Right ventricle myocardium superior (tissue), 1 donor: ENCODE results near the gene PDZD7. TPM values are rescaled to one million over a fixed set of nuclear protein-coding genes. Genes with fewer than 3 reads are reported as not detected.

Experiments
- ATAC-seq: fragments of 200-7000 bp; cut with Tn5 transposase; one replicate; pipeline ENCODE4 v1.9.1; 2020; ENCODE audit warnings: mild to moderate bottlenecking; ENCODE audit not compliant: poor library complexity
- DNase-seq: peaks from one replicate; pipeline ENCODE4 v3.0.0-alpha.2; 2020
- intact Hi-C: fragments of 100-400 bp; cut with DNase I; formaldehyde crosslinking; loops from one replicate; pipeline ENCODE4 v1.11.2; 2022
- total RNA-seq: library from RNA; stranded (reverse); fragmentation: NEBNext Ultra II Directional; extraction: Animal tissue kit (Norgen Biotek cat#: 25700); gene quantifications from one replicate; pipeline ENCODE4 v1.2.1, GENCODE V29; 2021
- donor health status: DM: no; HTN: yes; CAD: no; lungs with severe emphysema.

Gene PDZD7
- total RNA-seq, 1 donor from 2014 or later = 0.38 TPM

DNA sequence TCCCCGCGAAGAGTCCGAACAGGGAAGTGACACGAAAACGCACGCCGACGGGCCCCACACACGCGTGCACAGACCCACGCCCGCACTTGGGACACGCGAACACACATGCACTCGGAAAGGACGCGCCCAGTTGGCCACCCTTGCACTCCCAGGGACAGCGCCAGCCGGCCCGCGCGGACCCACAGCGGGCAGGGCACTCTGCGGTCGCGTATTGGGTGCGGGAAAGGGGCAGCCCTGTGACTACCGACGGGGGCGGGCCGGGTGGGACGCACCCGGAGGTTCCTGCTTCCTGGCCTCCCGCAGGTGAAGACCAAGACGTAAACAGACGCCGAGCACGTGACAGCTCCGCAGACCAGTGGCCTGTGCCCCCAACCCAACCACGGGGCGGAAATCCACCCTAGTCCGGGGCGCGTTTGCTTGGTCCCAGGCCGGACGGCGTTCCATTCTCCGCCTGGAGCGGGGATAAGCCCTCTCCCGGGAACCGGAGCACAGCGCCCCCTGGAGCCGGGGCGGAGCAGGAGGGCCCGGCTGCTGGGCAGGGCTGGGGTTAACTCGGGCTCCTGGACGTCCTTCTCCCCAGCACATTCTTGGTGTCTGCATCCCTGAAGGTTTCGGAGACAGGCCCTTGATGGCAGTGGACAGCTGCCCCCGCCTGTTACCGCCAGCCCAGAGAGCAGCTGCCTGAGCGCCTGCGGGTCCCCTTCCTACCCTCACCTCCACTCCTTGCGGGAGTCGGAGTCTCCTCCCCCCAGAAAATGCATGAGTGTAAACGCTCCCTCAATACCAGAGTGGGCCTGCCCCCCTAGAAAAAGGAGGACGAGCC, 33.4 kb downstream of the PDZD7 start:
- intact Hi-C loops = loop anchor here (2.0 kb wide), 1 partner anchor 15 kb away; no protein-coding TSS in a partner anchor
- DNase-seq = peak; percentile 87
- peak; percentile 55 for ATAC-seq

DNA sequence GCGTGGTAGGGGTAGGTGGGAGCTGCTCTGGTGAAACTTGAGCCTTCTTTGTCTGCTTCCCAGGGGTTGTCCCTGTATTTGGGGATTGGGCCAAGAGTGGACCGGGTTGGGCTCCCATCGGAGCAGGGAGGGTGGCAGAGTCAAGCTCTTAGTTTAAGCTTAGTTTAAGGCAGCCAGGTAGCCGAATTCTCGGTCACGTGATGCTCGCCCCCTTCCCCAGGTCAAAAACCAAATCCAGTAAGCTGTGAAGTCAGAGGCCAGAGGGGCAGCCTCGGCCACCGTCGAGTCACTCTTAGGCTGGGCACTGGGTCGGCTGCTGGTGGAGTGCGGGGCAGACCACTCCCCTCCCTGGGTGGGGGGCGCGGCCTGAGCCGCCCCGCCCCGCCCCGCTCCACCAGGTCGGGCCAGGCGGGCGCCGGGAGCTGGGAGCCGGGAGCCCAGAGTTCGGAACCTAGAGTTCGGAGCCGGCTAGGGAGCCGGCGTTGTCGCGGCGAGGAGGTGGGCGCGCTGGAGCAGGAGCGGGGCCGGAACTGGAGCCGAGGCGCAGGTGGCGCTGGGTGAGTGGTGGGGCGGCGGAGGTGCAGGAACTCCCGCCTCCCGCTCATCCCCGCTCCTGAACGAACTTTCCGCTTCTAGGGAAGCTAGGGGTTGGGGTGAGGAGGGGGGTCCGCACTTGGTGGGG, 34.1 kb downstream of the PDZD7 start:
- ATAC-seq = peak; percentile 0
- no peak for DNase-seq

DNA sequence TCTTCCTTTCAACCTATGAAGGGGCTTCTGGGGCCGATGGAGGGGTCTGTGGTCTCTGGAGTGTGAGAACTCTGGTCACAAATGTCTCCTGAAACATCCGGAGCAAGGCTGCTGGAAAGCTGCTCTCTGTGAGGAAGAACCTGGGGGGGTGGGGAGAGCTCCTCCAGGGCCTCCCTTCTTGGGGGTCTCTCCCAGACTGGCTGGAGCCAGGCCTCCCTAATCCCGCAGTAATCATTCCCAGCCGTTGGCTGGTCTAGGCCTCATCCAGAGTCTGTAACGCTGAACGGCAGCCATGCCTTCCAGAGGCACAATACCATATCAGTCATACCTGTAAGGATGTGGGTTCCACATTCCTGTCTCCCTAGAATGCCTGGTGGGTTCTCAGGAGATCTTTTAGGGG, 35.7 kb downstream of the PDZD7 start:
- no peak for ATAC-seq
- intact Hi-C loops = no loop called here
- no peak for DNase-seq

More for the DNA sequence above, 34.1 kb downstream of the PDZD7 start:
- intact Hi-C loops = no loop called here

- ATAC-seq (no peak), DNase-seq (no peak)
- intact Hi-C loops = no loop called here
Observed at GRCh38 chr10:100993986-100994708, 36.8 kb downstream of the PDZD7 start.

- no peak for DNase-seq
- no peak for ATAC-seq
- intact Hi-C loops = no loop called here
Observed at GRCh38 chr10:100989088-100989487, 41.8 kb downstream of the PDZD7 start.

DNA sequence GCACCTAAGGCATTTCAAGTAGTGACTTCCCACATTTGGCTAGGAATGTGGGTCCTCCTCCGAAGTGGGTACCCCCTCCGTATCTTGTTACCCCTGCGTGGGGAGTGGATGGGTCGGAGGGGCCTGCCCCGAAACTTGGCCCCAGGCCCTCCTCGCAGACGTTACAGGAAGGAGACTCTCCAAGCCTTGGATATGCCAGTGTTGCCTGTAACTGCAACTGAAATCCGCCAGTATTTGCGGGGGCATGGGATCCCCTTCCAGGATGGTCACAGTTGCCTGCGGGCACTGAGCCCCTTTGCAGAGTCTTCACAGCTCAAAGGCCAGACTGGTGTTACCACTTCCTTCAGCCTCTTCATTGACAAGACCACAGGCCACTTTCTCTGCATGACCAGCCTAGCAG, 42.8 kb downstream of the PDZD7 start:
- intact Hi-C loops = no loop called here
- no peak for DNase-seq
- ATAC-seq = no peak

- ATAC-seq (no peak), DNase-seq (no peak)
- intact Hi-C loops = no loop called here
Observed at GRCh38 chr10:100987685-100988049, 43.3 kb downstream of the PDZD7 start.

- intact Hi-C loops = no loop called here
- DNase-seq (peak; percentile 92), ATAC-seq (peak; percentile 94)
Observed at GRCh38 chr10:100986952-100987684, 43.8 kb downstream of the PDZD7 start, which contains the start of the genes MRPL43 and TWNK. Gene MRPL43 (minus strand): TSS chr10:100987497. CDS start chr10:100987443, 54 bp downstream. Gene TWNK (plus strand): TSS chr10:100987543. CDS start chr10:100988211, 668 bp downstream.

DNA sequence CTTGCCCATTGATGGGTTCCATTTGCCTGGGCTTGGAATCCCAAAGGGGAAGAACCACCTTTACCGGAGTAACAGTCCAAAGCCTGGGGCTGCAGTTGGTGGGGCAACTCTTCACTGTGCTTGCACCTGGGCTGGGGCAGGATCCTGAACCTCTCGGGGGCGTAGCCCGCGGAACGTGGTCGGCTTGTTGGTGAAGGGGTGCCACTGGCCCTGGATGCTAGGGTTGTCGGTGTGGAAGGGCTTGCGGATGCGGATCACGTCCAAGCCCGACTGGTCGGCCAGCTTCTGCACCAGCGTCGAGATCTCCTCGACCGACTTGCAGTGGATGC, 44.3 kb downstream of the PDZD7 start:
- DNase-seq (no peak), ATAC-seq (no peak)
- intact Hi-C loops = no loop called here

DNA sequence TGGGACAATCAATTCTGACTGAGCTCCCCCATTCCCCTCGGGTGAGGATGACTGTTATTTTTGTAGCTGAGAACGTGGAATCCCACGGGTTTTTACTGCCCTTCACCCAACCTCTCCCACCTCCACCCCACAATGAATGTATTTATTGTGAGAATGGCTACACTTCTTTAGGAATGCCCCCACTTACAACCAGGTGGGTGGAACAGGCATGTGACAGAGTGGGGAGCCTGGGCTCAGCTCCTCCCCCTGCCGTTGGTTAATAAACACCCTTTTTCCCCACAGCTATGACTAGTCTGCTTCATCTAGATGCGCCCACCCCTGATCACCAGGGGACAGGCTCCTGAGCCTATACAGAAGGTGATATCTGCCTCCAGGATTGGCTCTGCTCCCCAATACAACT, 45.6 kb downstream of the PDZD7 start:
- intact Hi-C loops = no loop called here
- DNase-seq = no peak
- no peak for ATAC-seq

- DNase-seq (no peak), ATAC-seq (no peak)
- intact Hi-C loops = no loop called here
Observed at GRCh38 chr10:100984672-100985177, 46.2 kb downstream of the PDZD7 start.

GRCh38 chr10:100983868-100984671, 46.9 kb downstream of the PDZD7 start:
- DNase-seq (no peak), ATAC-seq (no peak)
- intact Hi-C loops = no loop called here

GRCh38 chr10:100982916-100983830, 47.8 kb downstream of the PDZD7 start:
- ATAC-seq (no peak), DNase-seq (no peak)
- intact Hi-C loops = no loop called here

DNA sequence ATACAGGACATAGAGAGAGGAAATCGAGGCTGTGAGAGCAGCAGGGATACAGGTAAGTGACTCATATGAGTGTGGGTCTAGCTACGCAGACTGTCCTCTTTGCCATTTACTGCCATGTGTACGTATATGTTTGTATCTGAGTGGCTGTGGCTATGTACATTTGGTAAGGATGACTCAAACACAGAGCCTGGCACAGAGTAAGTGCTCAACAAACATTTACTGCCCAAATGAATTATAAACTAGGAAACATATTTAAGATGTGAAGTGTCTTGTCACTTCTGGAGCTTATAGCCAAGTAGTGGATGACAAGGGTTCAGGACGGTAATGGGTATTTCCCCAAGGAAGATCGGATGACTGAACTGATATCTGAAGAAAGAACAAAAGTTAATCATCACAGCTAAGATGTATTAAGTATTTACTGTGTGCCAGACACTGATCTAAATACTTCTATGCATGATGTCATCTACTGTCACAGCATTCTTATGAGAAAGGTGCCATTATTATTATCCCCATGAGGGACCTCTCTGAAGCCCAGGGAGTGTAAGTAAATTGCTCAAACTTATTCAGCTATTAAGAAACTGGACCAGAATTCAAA, 49.7 kb downstream of the PDZD7 start:
- intact Hi-C loops = no loop called here
- no peak for DNase-seq
- no peak for ATAC-seq

- DNase-seq (no peak), ATAC-seq (no peak)
- intact Hi-C loops = no loop called here
Observed at GRCh38 chr10:100980711-100981110, 50.2 kb downstream of the PDZD7 start.

DNA sequence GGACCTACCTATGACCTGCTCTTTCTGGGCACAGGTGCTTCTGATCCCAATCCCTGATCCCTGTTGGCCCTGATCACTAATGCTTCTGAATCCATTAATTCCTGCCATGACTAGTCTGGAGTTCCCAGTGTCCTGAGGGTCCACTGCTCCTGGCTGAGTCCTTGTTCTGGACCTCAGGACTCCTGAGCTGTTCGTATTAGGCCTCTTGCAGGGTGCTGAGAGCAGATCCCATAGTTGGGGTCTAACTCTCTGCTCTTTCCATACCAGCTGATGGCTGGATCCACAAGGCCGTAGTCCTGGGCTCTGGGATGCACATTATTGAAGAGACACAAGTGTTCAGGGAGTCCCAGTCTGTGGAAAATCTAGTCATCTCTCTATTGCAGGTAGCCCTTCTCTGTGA, 50.6 kb downstream of the PDZD7 start:
- DNase-seq = no peak
- intact Hi-C loops = no loop called here
- no peak for ATAC-seq
